Endothelial cell (in vitro differentiated cells): ENCODE data around the gene ABCA6. TPM values are rescaled to one million over a fixed set of nuclear protein-coding genes. Genes with fewer than 3 reads are reported as not detected.

Experiments
- DNase-seq: peaks from one replicate; pipeline ENCODE4 v3.0.0; 2021; ENCODE audit warnings: low spot score
- H3K27ac Mint-ChIP-seq: one replicate; pipeline ENCODE4 v1.8.0; 2021; ENCODE audit warnings: mixed read lengths, inconsistent platforms; ENCODE audit not compliant: unreplicated experiment
- H3K27me3 Mint-ChIP-seq: one replicate; pipeline ENCODE4 v1.8.0; 2021; ENCODE audit warnings: mild to moderate bottlenecking, moderate library complexity, mixed read lengths, inconsistent platforms; ENCODE audit not compliant: unreplicated experiment
- H3K36me3 Mint-ChIP-seq: one replicate; pipeline ENCODE4 v1.8.0; 2021; ENCODE audit warnings: mild to moderate bottlenecking, low read depth, mixed read lengths, inconsistent platforms; ENCODE audit not compliant: unreplicated experiment
- H3K4me1 Mint-ChIP-seq: one replicate; pipeline ENCODE4 v1.8.0; 2021; ENCODE audit warnings: mild to moderate bottlenecking, mixed read lengths, inconsistent platforms; ENCODE audit not compliant: unreplicated experiment
- H3K4me3 Mint-ChIP-seq: one replicate; pipeline ENCODE4 v1.8.0; 2021; ENCODE audit warnings: mild to moderate bottlenecking, mixed read lengths, inconsistent platforms; ENCODE audit not compliant: unreplicated experiment
- H3K9me3 Mint-ChIP-seq: one replicate; pipeline ENCODE4 v1.8.0; 2021; ENCODE audit warnings: mixed read lengths, inconsistent platforms; ENCODE audit not compliant: unreplicated experiment
- total RNA-seq: library from RNA; stranded (reverse); fragmentation: NEBNext Ultra II Directional; extraction: Animal tissue kit (Norgen Biotek cat#: 25700); gene quantifications from one replicate; pipeline ENCODE4 v1.2.1, GENCODE V29; 2021; ENCODE audit not compliant: unreplicated experiment
- TF ChIP-seq, protein P1 (sequence below): fragments of 200-600 bp; sonication (generic); IDR thresholded peaks from one replicate; pipeline ENCODE4 v1.5.0; 2021; ENCODE audit warnings: antibody characterized with exemption; ENCODE audit not compliant: unreplicated experiment

Gene ABCA6
- total RNA-seq, 1 donor from 2014 or later: 0.38 TPM

DNA sequence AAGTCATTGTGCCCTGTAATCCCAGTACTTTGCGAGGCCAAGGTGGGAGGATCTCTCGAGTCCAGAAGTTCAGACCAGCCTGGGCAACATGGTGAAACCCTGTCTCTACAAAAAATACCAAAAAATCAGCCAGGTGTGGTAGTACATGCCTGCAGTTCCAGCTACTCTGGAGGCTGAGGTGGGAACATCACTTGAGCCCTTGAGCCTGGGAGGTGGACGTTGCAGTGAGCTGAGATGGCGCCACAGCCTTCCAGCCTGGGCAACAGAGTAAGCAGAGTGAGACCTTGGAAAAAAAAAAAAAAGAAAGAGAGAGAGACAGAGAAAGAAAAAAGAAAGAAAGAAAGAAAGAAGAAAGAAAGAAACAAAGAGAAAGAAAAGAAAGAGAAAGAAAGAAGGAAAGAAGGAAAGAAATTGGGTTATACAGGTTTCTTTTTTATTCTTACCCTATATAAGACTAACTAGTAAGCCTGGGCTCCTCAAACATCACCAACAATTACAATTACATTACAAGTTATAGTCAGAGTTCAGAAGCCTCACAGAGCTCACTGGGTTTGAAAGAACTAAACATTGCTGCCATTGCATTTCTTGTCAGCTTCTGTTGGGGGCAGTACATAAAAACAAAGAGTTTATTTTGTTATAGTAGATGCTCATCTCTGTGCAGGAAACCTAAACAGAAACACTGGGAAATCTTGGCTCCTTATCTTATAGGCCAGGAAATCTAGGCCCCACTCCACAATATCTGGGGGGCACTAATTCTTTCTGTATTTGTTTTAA is 74.2 kb downstream of the ABCA6 start:
- H3K27me3 Mint-ChIP-seq: peaks cover 2% of the 10 kb centered on the region
- H3K9me3 Mint-ChIP-seq: no peaks in the 10 kb centered on the region
- H3K4me3 Mint-ChIP-seq: no peak overlapping the region
- no peak overlapping the region for H3K27ac Mint-ChIP-seq
- no peaks in the 10 kb centered on the region for H3K36me3 Mint-ChIP-seq
- H3K4me1 Mint-ChIP-seq: peaks cover 29% of the 10 kb centered on the region
- no peak for DNase-seq
- TF ChIP-seq, protein P1, sequence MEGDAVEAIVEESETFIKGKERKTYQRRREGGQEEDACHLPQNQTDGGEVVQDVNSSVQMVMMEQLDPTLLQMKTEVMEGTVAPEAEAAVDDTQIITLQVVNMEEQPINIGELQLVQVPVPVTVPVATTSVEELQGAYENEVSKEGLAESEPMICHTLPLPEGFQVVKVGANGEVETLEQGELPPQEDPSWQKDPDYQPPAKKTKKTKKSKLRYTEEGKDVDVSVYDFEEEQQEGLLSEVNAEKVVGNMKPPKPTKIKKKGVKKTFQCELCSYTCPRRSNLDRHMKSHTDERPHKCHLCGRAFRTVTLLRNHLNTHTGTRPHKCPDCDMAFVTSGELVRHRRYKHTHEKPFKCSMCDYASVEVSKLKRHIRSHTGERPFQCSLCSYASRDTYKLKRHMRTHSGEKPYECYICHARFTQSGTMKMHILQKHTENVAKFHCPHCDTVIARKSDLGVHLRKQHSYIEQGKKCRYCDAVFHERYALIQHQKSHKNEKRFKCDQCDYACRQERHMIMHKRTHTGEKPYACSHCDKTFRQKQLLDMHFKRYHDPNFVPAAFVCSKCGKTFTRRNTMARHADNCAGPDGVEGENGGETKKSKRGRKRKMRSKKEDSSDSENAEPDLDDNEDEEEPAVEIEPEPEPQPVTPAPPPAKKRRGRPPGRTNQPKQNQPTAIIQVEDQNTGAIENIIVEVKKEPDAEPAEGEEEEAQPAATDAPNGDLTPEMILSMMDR: no peak

DNA sequence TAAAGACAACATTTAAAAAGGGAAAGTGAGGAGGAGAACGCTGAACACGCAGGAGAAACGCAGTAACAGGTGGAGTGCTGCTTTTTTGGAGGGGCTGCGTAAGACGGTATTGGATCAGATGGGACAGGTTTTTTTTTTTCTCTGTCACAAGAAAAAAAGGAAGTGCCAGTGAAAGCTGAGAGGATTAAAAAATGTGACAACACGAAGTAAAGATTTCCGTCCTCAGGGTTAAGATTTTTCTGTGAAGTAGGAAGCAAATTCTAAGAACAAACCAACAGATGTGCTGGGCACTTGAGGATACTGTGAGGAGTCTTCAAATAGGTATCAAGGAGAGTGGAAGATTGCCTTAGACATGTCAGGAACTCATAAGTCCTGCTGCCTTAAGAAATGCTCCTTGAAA is 75.2 kb downstream of the ABCA6 start:
- H3K27me3 Mint-ChIP-seq: peaks cover 2% of the 10 kb centered on the region
- no peak overlapping the region for H3K27ac Mint-ChIP-seq
- no peaks in the 10 kb centered on the region for H3K36me3 Mint-ChIP-seq
- peaks cover 29% of the 10 kb centered on the region for H3K4me1 Mint-ChIP-seq
- no peak for DNase-seq
- TF ChIP-seq, protein P1: no peak
- H3K9me3 Mint-ChIP-seq: no peaks in the 10 kb centered on the region
- H3K4me3 Mint-ChIP-seq: no peak overlapping the region

DNA sequence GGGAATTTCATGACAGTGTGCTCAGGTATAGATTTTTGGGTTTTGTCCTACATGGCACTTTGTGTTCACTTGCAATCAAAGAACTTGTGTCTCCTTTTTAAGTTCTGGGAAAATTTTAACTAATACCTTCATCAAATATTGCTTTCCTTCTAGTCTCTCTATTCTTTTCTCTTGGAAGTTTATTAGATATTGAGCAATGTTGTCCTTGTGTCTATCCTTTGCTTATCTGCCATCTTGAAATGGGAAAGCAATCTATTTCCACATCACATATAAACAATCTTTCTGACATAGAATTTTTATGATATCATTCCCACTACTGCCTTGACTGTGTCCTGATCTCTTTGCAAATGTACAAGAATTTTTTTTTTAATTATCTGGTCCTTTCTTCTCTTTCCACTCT is 76.6 kb downstream of the ABCA6 start:
- peaks cover 1% of the 10 kb centered on the region for H3K27me3 Mint-ChIP-seq
- no peak overlapping the region for H3K27ac Mint-ChIP-seq
- TF ChIP-seq, protein P1: no peak
- H3K4me1 Mint-ChIP-seq: peaks cover 30% of the 10 kb centered on the region
- DNase-seq: no peak
- H3K9me3 Mint-ChIP-seq: no peaks in the 10 kb centered on the region
- H3K4me3 Mint-ChIP-seq: no peak overlapping the region
- no peaks in the 10 kb centered on the region for H3K36me3 Mint-ChIP-seq

DNA sequence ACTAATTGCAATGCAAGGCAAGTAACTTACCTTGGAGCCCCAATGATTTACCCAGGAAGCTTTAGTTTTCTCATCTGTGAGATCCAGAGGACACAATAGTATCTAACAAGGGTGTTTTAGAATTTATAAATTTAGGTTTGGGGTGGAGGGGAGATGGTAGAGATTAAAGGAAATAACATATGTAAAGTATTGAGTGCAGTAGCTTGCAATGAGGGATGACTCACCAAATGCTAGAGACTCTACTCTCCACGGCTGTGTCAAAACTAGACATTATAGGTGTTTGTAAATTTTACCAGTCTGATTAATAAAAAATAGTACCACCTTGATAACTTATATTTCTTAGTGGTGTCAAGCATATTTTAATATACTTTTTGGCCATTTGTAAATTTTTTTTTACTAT is 77.2 kb downstream of the ABCA6 start:
- no peak overlapping the region for H3K27ac Mint-ChIP-seq
- H3K9me3 Mint-ChIP-seq: no peaks in the 10 kb centered on the region
- peaks cover 28% of the 10 kb centered on the region for H3K4me1 Mint-ChIP-seq
- DNase-seq: no peak
- H3K27me3 Mint-ChIP-seq: peaks cover 1% of the 10 kb centered on the region
- no peak overlapping the region for H3K4me3 Mint-ChIP-seq
- H3K36me3 Mint-ChIP-seq: no peaks in the 10 kb centered on the region
- TF ChIP-seq, protein P1: no peak

DNA sequence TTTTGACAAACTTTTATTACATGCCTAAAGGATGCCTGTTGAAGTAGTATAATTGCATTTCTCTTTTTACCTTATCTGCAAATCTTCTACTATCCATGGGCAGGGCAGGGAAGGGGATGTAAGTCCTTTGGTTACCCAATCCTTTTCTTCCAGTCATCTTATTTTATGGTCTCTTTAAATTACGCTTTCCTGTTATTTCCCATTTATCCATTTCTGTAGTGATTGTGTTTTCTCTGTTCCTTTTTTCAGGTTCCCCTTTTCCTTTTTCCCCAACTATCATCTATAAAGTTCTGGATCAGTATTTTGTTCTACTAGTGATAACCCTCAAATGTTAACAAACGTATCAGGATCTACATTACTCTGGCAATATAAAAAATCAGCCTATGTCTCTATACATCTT is 77.7 kb downstream of the ABCA6 start:
- Mint-ChIP-seq H3K27me3 (peaks cover 1% of the 10 kb centered on the region), H3K27ac (no peak overlapping the region), H3K36me3 (no peaks in the 10 kb centered on the region), H3K9me3 (no peaks in the 10 kb centered on the region), H3K4me3 (no peak overlapping the region), H3K4me1 (peaks cover 24% of the 10 kb centered on the region)
- DNase-seq: no peak
- TF ChIP-seq, protein P1: no peak
